Measurements from ENCODE around the gene SLC23A1. TPM values are rescaled to one million over a fixed set of nuclear protein-coding genes. Genes with fewer than 3 reads are reported as not detected.

SLC23A1 gene
- total RNA-seq, 4 donors from 2014 or later = not detected

- 27% methylated on average over 4 of the region's 4 CpGs for WGBS
- H3K9me3 ChIP-seq = no peaks in the 10 kb centered on the region
- H3K4me1 ChIP-seq = peaks cover 63 to 70% (median 69%) of the 10 kb centered on the region in 4 donors
- intact Hi-C loops (cut with DNase I) = no loop called here
- peaks cover 0 to 39% (median 31%) of the 10 kb centered on the region in 4 donors for H3K36me3 ChIP-seq
- no peak overlapping the region for H3K4me3 ChIP-seq
- H3K27ac ChIP-seq (replicated peaks in 1 of 4) = peak overlapping the region; percentile 72 to 84 (median 80)
- H3K27me3 ChIP-seq = no peaks in the 10 kb centered on the region
- no peak for TF ChIP-seq CTCF (IDR thresholded peaks at IDR 0.05)
- no peak for TF ChIP-seq EP300 (IDR thresholded peaks at IDR 0.05)
- peak; percentile 60 to 78 for TF ChIP-seq POLR2AphosphoS5 (IDR thresholded peaks at IDR 0.05)
- TF ChIP-seq POLR2A (IDR thresholded peaks at IDR 0.05; ENCODE audit: low read depth) = no peak
- no peak for DNase-seq (ENCODE audit: extremely low spot score)
Observed at GRCh38 chr5:139417214-139417613, 34.1 kb upstream of the SLC23A1 start.

- no peak overlapping the region for H3K4me3 ChIP-seq
- no peak for TF ChIP-seq POLR2A (IDR thresholded peaks at IDR 0.05; ENCODE audit: low read depth)
- TF ChIP-seq CTCF (IDR thresholded peaks at IDR 0.05) = no peak
- no peak for TF ChIP-seq EP300 (IDR thresholded peaks at IDR 0.05)
- TF ChIP-seq POLR2AphosphoS5 (IDR thresholded peaks at IDR 0.05) = no peak
- DNase-seq (ENCODE audit: extremely low spot score) = no peak
- intact Hi-C loops (cut with DNase I) = no loop called here
- H3K27ac ChIP-seq (replicated peaks in 1 of 4) = peak overlapping the region; percentile 72 to 84 (median 80)
- no peaks in the 10 kb centered on the region for H3K9me3 ChIP-seq
- no peaks in the 10 kb centered on the region for H3K27me3 ChIP-seq
- peaks cover 63 to 70% (median 69%) of the 10 kb centered on the region in 4 donors for H3K4me1 ChIP-seq
- WGBS = 68% methylated on average over 9 of the region's 9 CpGs
- H3K36me3 ChIP-seq = peaks cover 0 to 42% (median 30%) of the 10 kb centered on the region in 4 donors
Observed at GRCh38 chr5:139416651-139417050, 33.6 kb upstream of the SLC23A1 start.

DNA sequence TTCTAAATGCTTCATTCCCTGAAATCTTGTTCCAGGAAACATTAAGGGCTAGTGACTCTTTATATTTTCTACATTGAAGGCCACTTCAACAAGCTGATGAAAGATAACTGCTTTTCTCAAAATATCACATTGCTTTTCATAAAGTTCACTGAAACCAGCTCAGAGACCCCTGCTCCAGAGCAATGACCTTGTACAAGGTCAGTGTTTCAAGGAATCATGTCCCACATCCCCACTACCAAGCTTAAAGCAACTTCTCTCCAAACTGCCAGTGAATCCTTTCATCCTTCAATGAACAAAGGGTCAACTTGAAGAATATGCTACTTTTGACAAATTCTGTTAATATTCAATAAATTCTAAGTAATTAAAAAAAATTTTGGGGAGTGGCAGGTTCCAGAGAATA, 32.8 kb upstream of the SLC23A1 start:
- peaks cover 63 to 74% (median 71%) of the 10 kb centered on the region in 4 donors for H3K4me1 ChIP-seq
- no peak overlapping the region for H3K4me3 ChIP-seq
- TF ChIP-seq POLR2A (IDR thresholded peaks at IDR 0.05; ENCODE audit: low read depth) = no peak
- TF ChIP-seq CTCF (IDR thresholded peaks at IDR 0.05) = no peak
- TF ChIP-seq EP300 (IDR thresholded peaks at IDR 0.05) = no peak
- no peak for TF ChIP-seq POLR2AphosphoS5 (IDR thresholded peaks at IDR 0.05)
- DNase-seq (ENCODE audit: extremely low spot score) = no peak
- no peaks in the 10 kb centered on the region for H3K27me3 ChIP-seq
- intact Hi-C loops (cut with DNase I) = no loop called here
- H3K27ac ChIP-seq (replicated peaks in 1 of 4) = peak overlapping the region; percentile 72 to 84 (median 80)
- H3K9me3 ChIP-seq = no peaks in the 10 kb centered on the region
- peaks cover 0 to 35% (median 24%) of the 10 kb centered on the region in 4 donors for H3K36me3 ChIP-seq

DNA sequence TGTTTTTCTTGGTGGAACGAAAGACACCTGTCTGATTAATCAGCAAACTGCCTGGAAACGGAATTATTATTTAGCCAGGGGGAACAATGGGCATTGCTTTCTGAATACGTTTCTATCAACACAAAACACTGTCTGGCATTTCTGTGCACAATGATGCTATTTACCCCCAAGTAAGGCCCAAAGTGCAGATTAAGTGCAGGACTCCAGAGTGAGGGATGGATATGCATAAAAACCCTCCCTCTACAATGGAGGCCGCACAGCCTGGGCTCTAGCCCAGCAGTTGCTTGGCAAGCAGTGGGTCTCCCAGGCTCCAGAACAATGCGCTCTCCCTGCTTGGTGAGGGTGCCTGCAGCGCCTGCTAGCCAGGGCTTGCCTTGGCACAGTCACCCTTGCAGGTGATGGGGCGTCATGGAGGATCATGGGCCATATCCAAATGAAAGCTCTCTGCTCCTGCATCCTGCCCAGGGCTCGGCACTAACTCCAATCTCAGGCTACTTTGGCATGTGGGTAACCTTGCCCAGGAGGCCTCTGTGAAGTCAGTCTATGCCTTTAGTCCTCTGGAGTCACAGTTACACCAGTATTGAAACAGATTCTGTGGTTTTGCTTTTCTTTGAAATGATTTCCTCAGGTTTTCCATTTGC, 32.2 kb upstream of the SLC23A1 start:
- peak overlapping the region; percentile 72 to 84 (median 80) for H3K27ac ChIP-seq (replicated peaks in 1 of 4)
- no peak for DNase-seq (ENCODE audit: extremely low spot score)
- H3K4me3 ChIP-seq = no peak overlapping the region
- H3K4me1 ChIP-seq = peaks cover 68 to 78% (median 71%) of the 10 kb centered on the region in 4 donors
- no peaks in the 10 kb centered on the region for H3K27me3 ChIP-seq
- no peaks in the 10 kb centered on the region for H3K9me3 ChIP-seq
- peak in 1 of 2 donors; percentile 32 for TF ChIP-seq POLR2AphosphoS5 (IDR thresholded peaks at IDR 0.05)
- TF ChIP-seq CTCF (IDR thresholded peaks at IDR 0.05) = no peak
- intact Hi-C loops (cut with DNase I) = no loop called here
- WGBS = 29% methylated on average over 3 of the region's 8 CpGs
- H3K36me3 ChIP-seq = peaks cover 0 to 35% (median 22%) of the 10 kb centered on the region in 4 donors

All from esophagus muscularis mucosa (tissue), 4 donors.